ENCODE measurements around the gene IGFBP2.
A peak's percentile ranks its signal among the peaks of the same experiment; 100 is the strongest.

IGFBP2 gene

DNA sequence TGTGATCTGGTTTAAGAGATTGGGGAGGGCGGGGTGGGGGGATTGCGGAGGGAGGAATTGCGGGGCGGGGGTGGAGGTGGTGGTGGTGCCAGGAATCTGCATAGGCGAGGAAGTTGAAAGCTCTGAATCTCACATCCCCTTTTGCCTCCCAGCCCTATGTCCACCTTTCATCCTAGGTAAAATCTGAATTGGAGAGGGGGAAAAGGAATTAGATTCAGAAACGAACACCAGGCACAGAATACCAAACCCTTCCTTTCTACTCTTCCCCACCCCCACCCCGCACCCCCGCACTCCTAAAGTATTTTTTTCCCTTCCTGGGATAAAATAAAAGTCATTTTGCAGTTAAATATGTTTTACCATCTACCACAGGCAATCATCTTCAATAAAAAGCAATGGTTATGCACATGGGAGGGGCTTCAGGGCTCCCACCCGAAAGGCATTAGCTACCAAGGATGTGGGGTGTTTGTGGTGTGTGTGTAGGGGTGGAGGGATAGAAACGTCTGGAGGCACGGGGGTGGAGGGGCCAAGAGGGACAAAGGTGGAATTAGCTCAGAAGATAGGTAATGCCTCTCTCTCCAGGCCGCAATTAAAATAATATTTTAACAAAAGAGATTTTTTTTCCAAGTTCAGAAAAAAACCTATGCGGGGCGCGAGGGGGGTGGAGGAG, 60.3 kb downstream of the IGFBP2 start:
- peak overlapping the region; percentile 94 for H3K4me2 ChIP-seq (ENCODE audit: low read length)
- H3K4me3 ChIP-seq (ENCODE audit: low read length) = peak overlapping the region; percentile 67
- peaks cover 44% of the 10 kb centered on the region for H3K4me1 ChIP-seq (ENCODE audit: control insufficient read depth, insufficient read depth, low read length)
- no peak overlapping the region for H3K9ac ChIP-seq (ENCODE audit: low read depth, low read length)
- H3K36me3 ChIP-seq (ENCODE audit: insufficient read depth, low read length) = no peaks in the 10 kb centered on the region
- peaks cover 72% of the 10 kb centered on the region for H3K27me3 ChIP-seq (ENCODE audit: control insufficient read depth, insufficient read depth, low read length)
- H3K9me3 ChIP-seq (replicated peaks; ENCODE audit: low read length) = no peaks in the 10 kb centered on the region

DNA sequence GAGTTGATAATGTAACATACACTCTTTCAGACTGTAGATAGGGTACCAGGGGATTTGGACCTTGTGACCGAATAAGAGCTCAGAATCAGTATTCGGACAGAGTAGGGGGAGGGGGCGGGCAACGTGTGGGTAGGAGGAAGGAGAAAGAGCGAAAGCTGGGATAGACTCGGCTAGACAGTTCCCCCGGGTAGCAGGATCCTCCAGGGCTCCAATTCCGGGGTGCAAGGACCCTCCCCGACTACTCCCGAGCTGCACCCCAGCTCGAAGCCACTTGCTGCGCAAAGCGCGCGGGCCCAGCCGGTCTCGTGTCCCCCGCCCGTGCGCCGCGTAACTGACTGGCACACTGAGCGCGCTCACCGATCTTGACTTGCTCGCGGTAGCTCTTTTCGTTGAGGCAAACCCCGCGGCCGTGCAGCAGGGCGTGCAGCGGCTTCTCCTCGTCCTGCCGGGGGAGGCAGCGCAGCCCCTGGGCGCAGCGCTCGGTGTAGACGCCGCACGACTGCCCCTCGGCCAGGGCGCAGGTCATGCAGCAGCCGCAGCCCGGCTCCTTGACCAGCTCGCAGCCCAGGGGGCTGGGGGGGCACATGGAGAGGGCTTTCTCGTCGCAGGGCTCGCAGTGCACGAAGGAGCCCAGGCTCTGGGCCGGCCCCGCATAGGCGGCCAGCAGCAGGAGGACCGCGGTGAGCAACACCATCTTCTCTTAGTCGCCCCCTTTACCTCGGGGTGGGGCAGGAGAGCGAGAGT, 61.0 kb downstream of the IGFBP2 start:
- H3K4me3 ChIP-seq (ENCODE audit: low read length) = peak overlapping the region; percentile 67
- peaks cover 44% of the 10 kb centered on the region for H3K4me1 ChIP-seq (ENCODE audit: control insufficient read depth, insufficient read depth, low read length)
- peak overlapping the region; percentile 27 for H3K9ac ChIP-seq (ENCODE audit: low read depth, low read length)
- no peaks in the 10 kb centered on the region for H3K36me3 ChIP-seq (ENCODE audit: insufficient read depth, low read length)
- no peaks in the 10 kb centered on the region for H3K9me3 ChIP-seq (replicated peaks; ENCODE audit: low read length)
- peaks cover 65% of the 10 kb centered on the region for H3K27me3 ChIP-seq (ENCODE audit: control insufficient read depth, insufficient read depth, low read length)
- H3K4me2 ChIP-seq (ENCODE audit: low read length) = peak overlapping the region; percentile 94

DNA sequence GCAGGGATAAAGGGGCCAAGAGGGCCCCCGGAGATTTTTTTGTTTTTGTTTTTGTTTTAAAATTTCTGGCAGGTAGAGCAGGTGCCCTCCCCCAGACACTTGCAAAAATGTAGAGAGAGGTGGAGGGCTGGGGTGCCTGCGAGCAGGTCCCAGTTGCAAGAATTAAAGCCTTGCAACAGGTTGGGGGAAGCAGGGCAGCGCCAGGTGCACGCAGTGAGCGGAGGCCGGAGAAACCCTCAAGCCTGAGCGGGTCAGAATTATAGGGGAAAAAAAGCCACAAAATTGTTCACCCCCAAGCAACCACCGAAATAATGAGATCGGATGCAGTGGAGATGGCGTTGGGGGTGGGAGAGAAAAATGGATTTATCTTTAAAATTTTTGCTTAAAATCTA, 61.6 kb downstream of the IGFBP2 start:
- peak overlapping the region; percentile 67 for H3K4me3 ChIP-seq (ENCODE audit: low read length)

DNA sequence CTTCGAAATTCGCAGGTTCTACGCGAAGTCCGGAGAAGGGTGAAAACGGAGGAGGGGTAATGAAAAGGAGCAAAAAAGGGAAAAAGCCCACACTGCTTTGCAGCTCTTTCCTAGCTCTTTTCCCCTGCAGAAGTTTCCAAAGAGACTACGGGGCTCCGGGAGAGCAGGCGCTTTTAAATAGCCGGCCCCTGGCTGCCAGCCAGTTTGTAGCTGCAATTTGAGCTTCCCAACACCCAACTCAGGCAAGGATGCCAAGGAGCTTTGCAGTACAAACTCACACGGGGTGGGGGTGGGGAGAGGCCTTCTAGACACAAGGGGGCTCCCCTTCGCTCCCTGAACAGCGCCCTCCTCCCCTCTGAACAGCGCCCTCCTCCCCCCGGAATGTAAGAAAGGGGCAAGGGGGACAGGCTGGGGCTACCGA, 62.2 kb downstream of the IGFBP2 start, which contains the start of gene IGFBP5:
IGFBP5 (minus strand) TSS at position 149 of the 421 bp plus-strand sequence. CDS start 774 bp downstream, outside the sequence.
- H3K9ac ChIP-seq (ENCODE audit: low read depth, low read length) = peak within 1 kb of the TSS; percentile 27
- H3K36me3 ChIP-seq (ENCODE audit: insufficient read depth, low read length) = no peaks in the 10 kb centered on the region
- H3K4me2 ChIP-seq (ENCODE audit: low read length) = peak within 1 kb of the TSS; percentile 94
- peaks cover 60% of the 10 kb centered on the region for H3K27me3 ChIP-seq (ENCODE audit: control insufficient read depth, insufficient read depth, low read length)
- peaks cover 44% of the 10 kb centered on the region for H3K4me1 ChIP-seq (ENCODE audit: control insufficient read depth, insufficient read depth, low read length)
- H3K9me3 ChIP-seq (replicated peaks; ENCODE audit: low read length) = no peaks in the 10 kb centered on the region
- H3K4me3 ChIP-seq (ENCODE audit: low read length) = peak within 1 kb of the TSS; percentile 67

More for the DNA sequence above, 61.6 kb downstream of the IGFBP2 start:
- Histone ChIP-seq H3K27me3 (ENCODE audit: control insufficient read depth, insufficient read depth, low read length) (peaks cover 60% of the 10 kb centered on the region), H3K36me3 (ENCODE audit: insufficient read depth, low read length) (no peaks in the 10 kb centered on the region), H3K4me2 (ENCODE audit: low read length) (peak overlapping the region; percentile 94), H3K9ac (ENCODE audit: low read depth, low read length) (no peak overlapping the region), H3K4me1 (ENCODE audit: control insufficient read depth, insufficient read depth, low read length) (peaks cover 44% of the 10 kb centered on the region), H3K9me3 (replicated peaks; ENCODE audit: low read length) (no peaks in the 10 kb centered on the region)

DNA sequence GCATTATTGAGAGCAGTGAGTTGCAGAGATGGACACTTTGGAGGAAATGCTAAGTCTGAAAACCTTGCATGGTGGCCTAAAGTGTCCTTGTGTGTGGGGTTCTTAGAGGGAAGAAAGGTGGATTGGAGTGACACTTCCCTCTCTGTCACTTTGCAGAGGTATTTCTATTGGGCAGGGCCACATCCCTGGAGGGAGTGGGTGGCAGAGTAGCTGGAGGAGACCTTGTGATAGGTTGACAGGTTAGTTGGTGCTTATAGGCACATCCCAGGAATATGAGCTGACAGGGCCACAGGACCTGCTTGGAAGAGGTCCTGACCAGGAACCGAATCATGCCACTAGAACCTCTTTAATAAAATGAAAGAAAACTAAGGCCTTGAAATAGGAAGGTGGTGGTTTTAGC, 63.1 kb downstream of the IGFBP2 start:
- Histone ChIP-seq H3K4me1 (ENCODE audit: control insufficient read depth, insufficient read depth, low read length) (peaks cover 38% of the 10 kb centered on the region), H3K27me3 (ENCODE audit: control insufficient read depth, insufficient read depth, low read length) (peaks cover 63% of the 10 kb centered on the region), H3K4me2 (ENCODE audit: low read length) (no peak overlapping the region), H3K9me3 (replicated peaks; ENCODE audit: low read length) (no peaks in the 10 kb centered on the region), H3K36me3 (ENCODE audit: insufficient read depth, low read length) (no peaks in the 10 kb centered on the region), H3K4me3 (ENCODE audit: low read length) (no peak overlapping the region), H3K9ac (ENCODE audit: low read depth, low read length) (no peak overlapping the region)

DNA sequence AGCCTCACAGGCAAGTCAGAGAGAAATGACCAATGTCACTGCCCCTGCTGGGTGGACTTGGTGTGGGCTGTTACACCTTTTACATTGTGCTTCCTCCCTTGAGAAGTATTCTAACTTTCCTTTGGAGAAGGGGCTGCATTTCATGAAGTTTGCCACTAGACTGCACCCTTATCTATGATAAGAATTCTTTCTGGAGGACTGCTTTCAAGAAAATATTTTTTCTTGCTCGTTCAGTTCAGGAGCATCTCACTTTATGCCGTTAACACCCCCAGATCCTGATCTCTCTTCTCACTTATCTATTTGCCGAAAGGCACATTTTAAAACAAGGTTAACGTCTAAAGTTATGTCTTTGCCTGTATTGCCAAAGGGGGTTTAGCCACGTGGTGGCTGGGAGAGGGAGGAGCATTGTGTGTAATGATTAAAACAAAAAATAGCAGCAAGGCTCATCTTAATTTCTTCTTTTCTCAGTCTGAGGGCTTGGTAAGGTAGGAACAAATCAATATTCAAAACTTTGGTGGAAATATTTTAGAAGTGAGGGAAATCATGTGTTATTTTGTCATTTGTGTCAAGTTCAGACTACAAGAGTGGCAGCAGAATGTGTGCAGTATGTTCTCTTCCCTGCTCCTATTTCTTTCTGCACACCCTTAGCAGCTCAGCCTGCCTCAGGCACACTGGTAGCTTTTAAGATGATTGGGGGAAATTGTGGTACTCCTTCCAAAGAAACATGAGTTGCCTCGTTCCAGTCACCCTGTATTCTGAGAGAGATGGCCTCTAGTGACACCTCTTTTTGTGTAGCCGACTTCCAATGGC, 63.7 kb downstream of the IGFBP2 start:
- peak overlapping the region; percentile 44 for H3K4me2 ChIP-seq (ENCODE audit: low read length)

DNA sequence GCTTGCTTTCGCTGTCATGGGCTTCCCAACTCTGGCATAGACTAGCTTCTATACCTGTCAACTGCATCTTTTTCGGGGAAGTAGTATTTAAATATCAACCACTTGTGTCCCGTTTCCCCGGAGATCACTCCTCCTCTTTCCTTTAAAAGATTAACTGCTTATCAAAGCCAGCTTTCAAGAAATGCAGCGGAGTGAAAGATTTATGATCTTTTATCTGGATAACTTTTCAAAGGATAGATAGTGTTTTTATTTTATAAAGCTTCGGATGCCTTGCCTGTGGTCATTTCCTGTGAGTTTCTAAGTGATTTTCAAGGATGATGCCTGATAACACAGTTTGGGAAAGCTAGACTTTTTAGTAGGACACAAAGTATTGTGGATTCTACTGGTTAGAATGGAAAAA, 65.1 kb downstream of the IGFBP2 start:
- H3K27me3 ChIP-seq (ENCODE audit: control insufficient read depth, insufficient read depth, low read length) = peaks cover 49% of the 10 kb centered on the region
- H3K4me1 ChIP-seq (ENCODE audit: control insufficient read depth, insufficient read depth, low read length) = peaks cover 24% of the 10 kb centered on the region
- no peak overlapping the region for H3K9ac ChIP-seq (ENCODE audit: low read depth, low read length)
- no peak overlapping the region for H3K4me3 ChIP-seq (ENCODE audit: low read length)
- no peaks in the 10 kb centered on the region for H3K9me3 ChIP-seq (replicated peaks; ENCODE audit: low read length)
- H3K36me3 ChIP-seq (ENCODE audit: insufficient read depth, low read length) = no peaks in the 10 kb centered on the region
- H3K4me2 ChIP-seq (ENCODE audit: low read length) = no peak overlapping the region

More for the DNA sequence above, 63.7 kb downstream of the IGFBP2 start:
- Histone ChIP-seq H3K4me1 (ENCODE audit: control insufficient read depth, insufficient read depth, low read length) (peaks cover 34% of the 10 kb centered on the region), H3K36me3 (ENCODE audit: insufficient read depth, low read length) (no peaks in the 10 kb centered on the region), H3K27me3 (ENCODE audit: control insufficient read depth, insufficient read depth, low read length) (peaks cover 59% of the 10 kb centered on the region), H3K9me3 (replicated peaks; ENCODE audit: low read length) (no peaks in the 10 kb centered on the region), H3K4me3 (ENCODE audit: low read length) (no peak overlapping the region), H3K9ac (ENCODE audit: low read depth, low read length) (no peak overlapping the region)

DNA sequence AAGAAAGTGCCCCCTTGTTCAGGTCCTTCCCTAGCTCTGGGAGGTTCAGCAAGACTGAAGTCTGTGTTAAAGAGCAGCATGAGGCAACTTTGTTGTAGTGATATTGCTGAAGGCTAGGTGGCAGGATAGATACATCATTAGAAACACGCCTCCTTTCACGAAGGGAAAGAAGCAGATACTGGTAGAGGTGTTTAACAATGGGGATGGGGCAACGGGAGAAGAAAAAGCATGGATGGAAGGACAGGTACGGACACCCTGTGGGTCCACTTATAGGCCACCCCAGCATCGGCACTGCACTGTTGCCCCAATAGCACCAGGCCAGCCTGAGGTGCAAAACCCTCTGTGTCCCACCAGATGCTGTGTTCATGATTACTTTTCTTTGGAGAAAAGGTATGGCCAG, 65.7 kb downstream of the IGFBP2 start:
- Histone ChIP-seq H3K4me2 (ENCODE audit: low read length) (no peak overlapping the region), H3K27me3 (ENCODE audit: control insufficient read depth, insufficient read depth, low read length) (peaks cover 46% of the 10 kb centered on the region), H3K9ac (ENCODE audit: low read depth, low read length) (no peak overlapping the region), H3K9me3 (replicated peaks; ENCODE audit: low read length) (no peaks in the 10 kb centered on the region), H3K4me3 (ENCODE audit: low read length) (no peak overlapping the region), H3K4me1 (ENCODE audit: control insufficient read depth, insufficient read depth, low read length) (peaks cover 18% of the 10 kb centered on the region), H3K36me3 (ENCODE audit: insufficient read depth, low read length) (no peaks in the 10 kb centered on the region)

DNA sequence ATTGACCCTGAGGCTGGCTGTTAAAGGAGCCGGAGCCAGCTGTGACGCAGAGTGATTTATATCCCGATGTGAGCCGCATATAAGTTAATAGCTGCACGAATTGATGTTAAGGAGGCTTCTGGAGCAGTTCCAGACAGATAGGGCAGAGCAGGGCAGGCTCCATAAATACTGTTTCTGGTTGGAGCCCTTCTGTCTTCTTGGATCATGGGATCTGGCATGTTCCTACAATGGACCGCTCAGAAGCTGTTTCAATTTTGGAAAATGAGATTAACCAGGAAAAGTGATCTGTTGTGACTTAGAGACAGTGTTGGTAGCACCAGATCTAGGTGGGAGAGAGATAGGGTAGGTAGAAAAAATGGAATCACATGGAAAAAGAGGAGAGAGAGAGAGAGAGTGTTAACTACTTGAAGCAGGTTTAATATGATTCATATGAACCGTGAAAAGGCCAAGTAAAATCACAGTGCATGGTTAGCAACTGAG, 66.9 kb downstream of the IGFBP2 start:
- Histone ChIP-seq H3K4me1 (ENCODE audit: control insufficient read depth, insufficient read depth, low read length) (peaks cover 6% of the 10 kb centered on the region), H3K9me3 (replicated peaks; ENCODE audit: low read length) (no peaks in the 10 kb centered on the region), H3K27me3 (ENCODE audit: control insufficient read depth, insufficient read depth, low read length) (peaks cover 33% of the 10 kb centered on the region), H3K9ac (ENCODE audit: low read depth, low read length) (no peak overlapping the region), H3K4me3 (ENCODE audit: low read length) (no peak overlapping the region), H3K36me3 (ENCODE audit: insufficient read depth, low read length) (no peaks in the 10 kb centered on the region), H3K4me2 (ENCODE audit: low read length) (no peak overlapping the region)

DNA sequence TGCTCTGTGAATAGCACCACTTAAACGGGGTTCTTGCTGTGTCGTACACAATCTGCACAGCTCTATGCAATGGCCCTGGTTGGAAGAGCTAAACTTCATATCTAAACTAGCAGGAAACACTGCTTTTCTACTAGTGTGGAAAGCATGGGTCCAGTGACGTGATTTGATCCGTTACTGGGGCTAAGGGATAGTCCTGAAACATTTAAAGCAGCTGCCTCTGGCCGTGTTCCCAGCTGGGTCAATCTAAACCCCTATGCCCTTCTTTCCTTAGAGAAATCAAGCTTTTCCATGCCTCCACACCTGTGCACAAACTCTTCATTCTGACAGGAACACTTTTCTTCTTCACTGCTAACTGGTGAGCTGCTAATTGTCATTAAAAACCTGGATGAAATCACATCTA, 67.6 kb downstream of the IGFBP2 start:
- no peak overlapping the region for H3K4me2 ChIP-seq (ENCODE audit: low read length)
- no peak overlapping the region for H3K9ac ChIP-seq (ENCODE audit: low read depth, low read length)
- no peak overlapping the region for H3K4me3 ChIP-seq (ENCODE audit: low read length)
- H3K27me3 ChIP-seq (ENCODE audit: control insufficient read depth, insufficient read depth, low read length) = peaks cover 27% of the 10 kb centered on the region
- no peaks in the 10 kb centered on the region for H3K36me3 ChIP-seq (ENCODE audit: insufficient read depth, low read length)
- no peaks in the 10 kb centered on the region for H3K4me1 ChIP-seq (ENCODE audit: control insufficient read depth, insufficient read depth, low read length)
- no peaks in the 10 kb centered on the region for H3K9me3 ChIP-seq (replicated peaks; ENCODE audit: low read length)

DNA sequence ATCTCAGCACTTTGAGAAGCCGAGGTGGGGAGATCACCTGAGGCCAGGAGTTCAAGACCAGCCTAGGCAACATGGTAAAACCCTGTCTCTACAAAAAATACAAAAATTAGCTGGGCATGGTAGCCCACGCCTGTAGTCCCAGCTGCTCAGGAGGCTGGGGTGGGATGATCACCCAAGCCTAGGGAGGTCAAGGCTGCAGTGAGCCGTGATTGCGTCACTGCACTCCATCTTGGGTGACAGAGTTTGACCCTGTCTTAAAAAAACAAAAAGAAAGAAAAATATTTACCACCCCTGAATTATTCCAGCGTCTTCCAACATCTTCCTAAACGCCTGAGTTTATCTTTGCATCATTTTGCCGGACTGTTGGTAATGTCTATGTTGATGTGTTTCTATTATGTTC, 68.3 kb downstream of the IGFBP2 start:
- no peak overlapping the region for H3K4me2 ChIP-seq (ENCODE audit: low read length)
- H3K4me3 ChIP-seq (ENCODE audit: low read length) = no peak overlapping the region
- no peaks in the 10 kb centered on the region for H3K9me3 ChIP-seq (replicated peaks; ENCODE audit: low read length)
- H3K9ac ChIP-seq (ENCODE audit: low read depth, low read length) = no peak overlapping the region
- no peaks in the 10 kb centered on the region for H3K4me1 ChIP-seq (ENCODE audit: control insufficient read depth, insufficient read depth, low read length)
- no peaks in the 10 kb centered on the region for H3K36me3 ChIP-seq (ENCODE audit: insufficient read depth, low read length)
- H3K27me3 ChIP-seq (ENCODE audit: control insufficient read depth, insufficient read depth, low read length) = peaks cover 26% of the 10 kb centered on the region
